NCI-H2171 treated with DMSO at 0.1 percent for 48 hours (cell line): ENCODE results near the gene DACH1.

ENCODE experiments used
- DNase-seq: peaks from one replicate; lab custom pipeline; 2025; lab: John Stamatoyannopoulos, UW

DACH1 gene

DNA sequence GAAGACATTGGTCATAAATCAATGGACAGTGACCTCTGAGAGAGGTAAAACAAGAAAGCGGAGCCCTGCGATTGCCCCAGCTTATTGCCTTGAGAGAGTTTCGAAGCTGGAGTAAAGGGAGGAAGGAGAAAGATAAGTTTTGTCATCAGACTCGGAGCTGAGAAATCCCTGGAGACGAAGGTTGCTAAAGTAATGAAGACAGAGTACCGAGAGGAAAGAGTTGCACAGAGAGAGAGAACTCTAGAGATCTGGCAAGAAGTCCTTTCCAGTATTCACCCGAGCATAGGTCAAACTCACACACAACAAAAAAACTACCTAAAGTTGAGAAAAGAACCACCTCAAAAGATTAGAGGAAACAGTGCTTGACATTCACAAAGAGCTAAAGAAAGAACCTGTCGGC lies 472.0 kb downstream of the DACH1 start:
- no peak for DNase-seq

DNA sequence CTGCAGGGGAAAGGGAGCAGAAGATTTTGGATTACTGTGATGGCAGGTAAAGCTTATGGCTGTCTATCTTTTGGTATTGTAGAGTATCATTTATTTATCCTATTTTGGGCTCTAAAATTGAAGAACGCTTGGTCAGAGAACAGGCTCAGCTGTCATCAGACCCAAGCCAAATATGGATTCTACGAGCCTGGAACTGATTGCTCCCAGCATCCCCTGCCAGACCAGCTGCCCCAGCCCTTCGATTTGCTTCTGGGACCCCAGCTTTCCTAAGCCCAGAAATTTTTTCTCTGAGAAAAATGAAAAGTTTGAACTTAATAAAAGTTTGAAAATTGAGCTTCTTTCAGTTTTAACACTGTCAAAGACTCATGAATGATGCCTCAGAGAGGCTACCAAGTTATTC lies 472.8 kb downstream of the DACH1 start:
- no peak for DNase-seq
